HFFc6 (cell line): ENCODE data around the gene C19orf47. TPM values are rescaled to one million over a fixed set of nuclear protein-coding genes. Genes with fewer than 3 reads are reported as not detected.
A peak's percentile ranks its signal among the peaks of the same experiment; 100 is the strongest.

ENCODE experiments used
- DNase-seq: peaks from one replicate; pipeline ENCODE4 v3.0.0-alpha.2; 2018
- H3K27ac Mint-ChIP-seq: 2 replicates; pipeline ENCODE4 v1.8.0; 2020; ENCODE audit warnings: mild to moderate bottlenecking, mixed read lengths
- H3K27me3 Mint-ChIP-seq: 2 replicates; pipeline ENCODE4 v1.8.0; 2021; ENCODE audit warnings: mild to moderate bottlenecking, moderate library complexity, mixed read lengths; ENCODE audit not compliant: insufficient read depth
- H3K36me3 Mint-ChIP-seq: 2 replicates; pipeline ENCODE4 v1.8.0; 2021; ENCODE audit warnings: low read depth, mixed read lengths
- H3K4me1 Mint-ChIP-seq: 2 replicates; pipeline ENCODE4 v1.8.0; 2020; ENCODE audit warnings: low read depth, mixed read lengths
- H3K4me3 Mint-ChIP-seq: 2 replicates; pipeline ENCODE4 v1.8.0; 2020; ENCODE audit warnings: mild to moderate bottlenecking, moderate library complexity, mixed read lengths
- H3K9me3 Mint-ChIP-seq: 2 replicates; pipeline ENCODE4 v1.8.0; 2020; ENCODE audit warnings: mild to moderate bottlenecking, mixed read lengths
- CTCF ChIP-seq: fragments of 200-600 bp; sonication (generic); IDR thresholded peaks from 2 replicates; pipeline ENCODE4 v1.5.0; 2021; ENCODE audit warnings: antibody characterized with exemption, mild to moderate bottlenecking
- total RNA-seq, 6 experiments: library from RNA; stranded (reverse); fragmentation: NEBNext Ultra II Directional; extraction: Animal tissue kit (Norgen Biotek cat#: 25700); gene quantifications; 2 replicates in 1 of 6; 3 replicates in 5 of 6; pipeline ENCODE4 v1.2.3, GENCODE V29; 2021

The C19orf47 gene
- total RNA-seq, 6 experiments from 2014 or later: 15.8 to 20.0 (median 18.5) TPM

- no peaks in the 10 kb centered on the region; the same call in 1 of the 2 replicates for H3K27me3 Mint-ChIP-seq
- peak overlapping the region; percentile 60 for H3K27ac Mint-ChIP-seq
- H3K4me3 Mint-ChIP-seq: no peak overlapping the region
- TF ChIP-seq CTCF: no peak
- no peaks in the 10 kb centered on the region for H3K9me3 Mint-ChIP-seq
- peaks cover 36% of the 10 kb centered on the region for H3K4me1 Mint-ChIP-seq
- DNase-seq: no peak
- peaks cover 10% of the 10 kb centered on the region; the same call in 1 of the 2 replicates for H3K36me3 Mint-ChIP-seq
Measured at GRCh38 chr19:40355975-40356680, 7.9 kb upstream of the C19orf47 start.

- DNase-seq: no peak
- H3K4me3 Mint-ChIP-seq: peak overlapping the region; percentile 94
- H3K36me3 Mint-ChIP-seq: peaks cover 9% of the 10 kb centered on the region; the same call in 1 of the 2 replicates
- H3K4me1 Mint-ChIP-seq: peaks cover 19% of the 10 kb centered on the region
- TF ChIP-seq CTCF: no peak
- peak overlapping the region; percentile 83 for H3K27ac Mint-ChIP-seq
- H3K27me3 Mint-ChIP-seq: peaks cover 2% of the 10 kb centered on the region
- no peaks in the 10 kb centered on the region for H3K9me3 Mint-ChIP-seq
Measured at GRCh38 chr19:40348961-40349507, 837 bp upstream of the C19orf47 start.

GRCh38 chr19:40344422-40344821, 3.8 kb downstream of the C19orf47 start:
- Mint-ChIP-seq H3K4me1 (peaks cover 28% of the 10 kb centered on the region), H3K36me3 (peaks cover 9% of the 10 kb centered on the region; the same call in 1 of the 2 replicates), H3K27ac (no peak overlapping the region), H3K9me3 (no peaks in the 10 kb centered on the region), H3K27me3 (peaks cover 2% of the 10 kb centered on the region), H3K4me3 (no peak overlapping the region)
- no peak for TF ChIP-seq CTCF
- DNase-seq: no peak

- no peak overlapping the region for H3K4me3 Mint-ChIP-seq
- H3K36me3 Mint-ChIP-seq: peaks cover 13% of the 10 kb centered on the region; the same call in 1 of the 2 replicates
- no peak overlapping the region for H3K27ac Mint-ChIP-seq
- H3K9me3 Mint-ChIP-seq: no peaks in the 10 kb centered on the region
- peaks cover 22% of the 10 kb centered on the region for H3K4me1 Mint-ChIP-seq
- TF ChIP-seq CTCF: no peak
- no peak for DNase-seq
- no peaks in the 10 kb centered on the region; the same call in 1 of the 2 replicates for H3K27me3 Mint-ChIP-seq
Measured at GRCh38 chr19:40342644-40343311, 5.4 kb downstream of the C19orf47 start.

- peak overlapping the region; percentile 72 for H3K27ac Mint-ChIP-seq
- no peaks in the 10 kb centered on the region for H3K9me3 Mint-ChIP-seq
- H3K4me3 Mint-ChIP-seq: no peak overlapping the region
- no peaks in the 10 kb centered on the region; the same call in 1 of the 2 replicates for H3K27me3 Mint-ChIP-seq
- peaks cover 13% of the 10 kb centered on the region; the same call in 1 of the 2 replicates for H3K36me3 Mint-ChIP-seq
- peaks cover 12% of the 10 kb centered on the region for H3K4me1 Mint-ChIP-seq
- no peak for TF ChIP-seq CTCF
- DNase-seq: no peak
Measured at GRCh38 chr19:40341601-40342482, 6.4 kb downstream of the C19orf47 start.
